Choroid plexus epithelial cell (primary cell): ENCODE measurements around the gene RPS3A.

Source experiments
- DNase-seq: peaks from one replicate; pipeline ENCODE4 v3.0.0-alpha.2; 2010; ENCODE audit warnings: low read depth
- H3K4me3 ChIP-seq: 2 replicates; pipeline ENCODE4 v1.5.1; 2011; ENCODE audit warnings: low read depth, mild to moderate bottlenecking, control low read depth, low read length, moderate library complexity
- CTCF ChIP-seq: conservative IDR thresholded peaks from 2 replicates; pipeline ENCODE4 v1.5.1; 2011; ENCODE audit warnings: low read depth, mild to moderate bottlenecking, control low read depth, inconsistent platforms, low read length, moderate library complexity

The RPS3A gene

GRCh38 chr4:151091047-151091446, 8.4 kb upstream of the RPS3A start:
- no peak for DNase-seq
- no peak for TF ChIP-seq CTCF
- H3K4me3 ChIP-seq: no peak overlapping the region

DNA sequence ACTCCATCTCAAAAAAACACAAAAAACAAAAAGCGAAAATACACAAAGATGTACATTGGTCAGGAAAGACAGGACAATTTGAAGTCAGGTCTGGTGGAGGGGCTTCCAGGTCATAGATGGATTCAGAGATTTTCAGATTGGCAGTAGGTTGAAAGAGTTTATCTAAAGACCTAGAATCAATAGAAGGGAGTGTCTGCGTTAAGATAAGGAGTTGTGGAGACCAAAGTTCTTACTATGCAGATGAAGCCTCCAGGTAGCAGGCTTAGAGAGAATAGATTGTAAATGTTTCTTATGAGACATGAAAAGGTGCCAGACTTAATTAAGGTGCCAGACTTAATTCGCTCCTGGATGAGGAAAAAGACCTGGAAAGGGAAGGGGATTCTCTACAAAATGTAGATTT, 6.9 kb upstream of the RPS3A start:
- no peak for TF ChIP-seq CTCF
- no peak for DNase-seq
- H3K4me3 ChIP-seq: no peak overlapping the region

DNA sequence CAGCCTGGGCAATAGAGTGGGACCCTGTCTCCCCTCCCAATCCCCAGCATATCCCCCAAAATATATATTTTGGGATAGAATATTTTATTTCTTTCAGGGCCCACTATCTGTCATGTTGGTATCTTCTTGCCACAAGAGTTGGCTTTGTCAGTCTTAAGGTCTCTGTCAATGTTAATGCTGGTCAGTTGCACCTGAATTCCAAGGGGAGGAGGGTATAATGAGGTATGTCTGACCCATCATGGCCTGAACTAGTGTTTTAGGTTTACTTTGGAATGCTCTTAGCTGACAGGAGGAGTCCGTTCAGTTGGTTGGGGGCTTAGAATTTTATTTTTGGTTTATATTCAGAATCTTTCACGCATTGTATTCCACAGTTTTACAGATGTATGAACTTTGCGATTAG, 6.2 kb upstream of the RPS3A start:
- no peak for DNase-seq
- TF ChIP-seq CTCF: no peak
- H3K4me3 ChIP-seq: no peak overlapping the region

DNA sequence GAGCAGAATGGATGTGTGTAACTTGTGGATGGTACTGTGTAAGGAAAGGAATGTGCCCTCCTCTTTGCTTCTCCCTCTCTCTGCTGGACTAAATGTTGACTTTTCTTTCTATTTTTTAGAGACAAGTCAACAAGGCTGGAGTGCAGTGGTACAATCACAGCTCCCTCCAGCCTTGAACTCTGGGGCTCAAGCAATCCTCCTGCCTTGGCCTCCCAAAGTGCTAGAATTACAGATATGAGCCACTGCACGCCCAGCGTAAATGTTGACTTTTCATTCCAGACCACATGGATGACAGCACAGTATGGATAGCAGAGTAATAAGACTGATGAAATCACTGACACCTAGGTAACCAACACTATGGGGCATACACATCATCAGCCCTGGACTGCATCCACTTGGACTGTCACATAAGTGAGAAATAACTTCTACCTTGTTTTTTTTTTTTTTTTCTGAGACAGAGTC, 5.1 kb upstream of the RPS3A start:
- no peak overlapping the region for H3K4me3 ChIP-seq
- DNase-seq: no peak
- TF ChIP-seq CTCF: no peak

DNA sequence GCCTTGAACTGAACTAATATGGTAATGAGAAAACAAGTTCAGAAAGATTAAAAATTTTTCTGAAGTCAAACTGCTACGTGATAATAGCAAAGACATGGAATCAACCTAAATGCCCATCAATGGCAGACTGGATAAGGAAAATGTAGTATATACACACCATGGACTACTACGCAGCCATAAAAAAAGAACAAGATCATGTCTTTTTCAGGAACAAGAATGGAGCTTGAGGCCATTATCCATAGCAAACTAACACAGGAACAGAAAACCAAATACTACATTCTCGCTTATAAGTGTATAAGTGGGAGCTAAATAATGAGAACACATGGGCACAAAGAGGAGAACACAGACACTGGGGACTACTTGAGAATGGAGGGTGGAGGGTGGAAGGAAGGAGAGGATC, 4.3 kb upstream of the RPS3A start:
- DNase-seq: no peak
- H3K4me3 ChIP-seq: no peak overlapping the region
- TF ChIP-seq CTCF: no peak

DNA sequence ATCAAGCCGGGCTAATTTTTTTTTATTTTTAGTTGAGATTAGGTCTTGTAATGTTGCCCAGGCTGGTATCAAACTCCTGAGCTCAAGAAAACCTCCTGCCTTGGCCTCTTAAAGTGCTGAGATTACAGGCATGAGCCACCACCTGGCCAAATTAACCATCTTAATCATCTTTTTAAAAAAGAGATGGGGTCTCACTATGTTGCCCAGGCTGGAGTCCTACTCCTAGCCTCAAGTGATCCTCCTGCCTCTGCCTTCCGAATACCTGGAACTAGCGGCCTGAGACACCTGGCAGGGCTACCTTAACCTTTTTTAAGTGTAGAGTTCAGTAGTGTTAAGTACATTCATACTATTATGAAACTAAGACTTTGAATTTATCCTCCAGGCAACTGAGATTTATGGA, 1.7 kb upstream of the RPS3A start:
- no peak for TF ChIP-seq CTCF
- no peak overlapping the region for H3K4me3 ChIP-seq
- DNase-seq: no peak

DNA sequence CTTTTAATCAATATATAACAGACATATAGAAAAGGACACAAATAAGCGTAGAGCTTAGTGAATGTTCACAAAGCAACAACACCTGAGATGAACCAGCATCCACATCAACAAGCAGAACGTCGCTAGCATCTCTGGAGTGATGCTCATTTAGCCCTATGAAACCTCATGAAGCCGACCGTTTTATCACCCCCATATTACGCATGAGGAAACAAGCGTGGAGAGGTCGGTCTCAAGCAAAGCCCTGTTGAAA, 524 bp upstream of the RPS3A start:
- peak overlapping the region; percentile 97 for H3K4me3 ChIP-seq

More for the DNA sequence above, 524 bp upstream of the RPS3A start:
- DNase-seq: no peak
- TF ChIP-seq CTCF: no peak
